HCT116 (cell line): ENCODE data around the gene NEURL1. TPM values are rescaled to one million over a fixed set of nuclear protein-coding genes. Genes with fewer than 3 reads are reported as not detected.

Experiments
- ATAC-seq: fragments of 200-7000 bp; cut with Tn5 transposase; 2 replicates; pipeline ENCODE4 v1.9.1; 2020; ENCODE audit warnings: mild to moderate bottlenecking, moderate library complexity
- BruUV-seq: library from RNA; stranded (reverse); fragments of 400-500 nt; replicated peaks from 2 replicates; lab custom pipeline; 2021; lab: Mats Ljungman, UMichigan
- CTCF ChIA-PET: fragments of 300-600 bp; sonication (Branson Sonifier 250); formaldehyde crosslinking; loops from one replicate; lab custom pipeline; 2021; ENCODE audit warnings: antibody characterized with exemption; lab: Charles Lee
- POLR2A ChIA-PET: fragments of 300-600, 350-600 bp; sonication (Branson Sonifier 250); formaldehyde crosslinking; loops from one replicate; lab custom pipeline; 2021; ENCODE audit warnings: antibody characterized with exemption; lab: Charles Lee
- RAD21 ChIA-PET, 2 experiments: fragments of 300-600 bp; sonication (Branson Sonifier 250); formaldehyde crosslinking; loops; one replicate each; lab custom pipeline; 2023; ENCODE audit warnings: low total read pairs in 2 of 2; ENCODE audit not compliant: uncharacterized antibody in 2 of 2, unreplicated experiment in 2 of 2, low non-redundant PET in 1 of 2; lab: Charles Lee
- DNase-seq: peaks from one replicate; pipeline ENCODE4 v3.0.0-alpha.2; 2010; ENCODE audit warnings: low read depth, low spot score
- H2AFZ ChIP-seq: fragments of 200-600 bp; shearing (Covaris generic), sonication (generic); 2 replicates; pipeline ENCODE4 v1.6.1; 2017; ENCODE audit warnings: low read depth, mixed run types, mixed read lengths, antibody characterized with exemption, low read length; ENCODE audit not compliant: poor library complexity, severe bottlenecking
- H3K27ac ChIP-seq: 2 replicates; pipeline ENCODE4 v1.5.1; 2012; ENCODE audit warnings: low read depth, low read length
- H3K27me3 ChIP-seq: fragments of 200-600 bp; sonication (generic); 2 replicates; pipeline ENCODE4 v1.6.1; 2016; ENCODE audit warnings: mixed run types, low read length, mixed read lengths; ENCODE audit not compliant: insufficient read depth
- H3K36me3 ChIP-seq, 2 experiments: fragments of 200-500 bp in 1 of 2; fragments of 200-600 bp in 1 of 2; sonication (Bioruptor generic) in 1 of 2; sonication (generic) in 1 of 2; 2 replicates each; pipeline versions ENCODE4 v1.5.1 to v1.6.1; 2014 to 2016; ENCODE audit warnings: low read length in 2 of 2, inconsistent platforms in 1 of 2, mixed read lengths in 1 of 2, mixed run types in 1 of 2; ENCODE audit not compliant: insufficient read depth in 2 of 2, control insufficient read depth in 1 of 2
- H3K4me1 ChIP-seq, 2 experiments: fragments of 200-600 bp in 1 of 2; sonication (generic) in 1 of 2; 2 replicates each; pipeline versions ENCODE4 v1.5.1 to v1.6.1; 2012 to 2017; ENCODE audit warnings: low read length in 2 of 2, inconsistent platforms in 1 of 2, mild to moderate bottlenecking in 1 of 2, mixed read lengths in 1 of 2, mixed run types in 1 of 2, moderate library complexity in 1 of 2; ENCODE audit not compliant: insufficient read depth in 2 of 2, control insufficient read depth in 1 of 2
- H3K4me2 ChIP-seq: fragments of 200-600 bp; sonication (generic); 2 replicates; pipeline ENCODE4 v1.6.1; 2017; ENCODE audit warnings: mixed run types, low read length, mixed read lengths
- H3K4me3 ChIP-seq, 2 experiments: fragments of 200-600 bp in 1 of 2; sonication (generic) in 1 of 2; replicated peaks in 1 of 2; 2 replicates each; pipeline ENCODE4 v1.5.1; 2011 to 2016; ENCODE audit warnings: low read length in 2 of 2, control low read depth in 1 of 2, low read depth in 1 of 2, mild to moderate bottlenecking in 1 of 2, mixed read lengths in 1 of 2, mixed run types in 1 of 2
- H3K79me2 ChIP-seq: fragments of 200-600 bp; sonication (generic); 2 replicates; pipeline ENCODE4 v1.6.1; 2017; ENCODE audit warnings: mild to moderate bottlenecking, mixed run types, low read length, moderate library complexity, mixed read lengths; ENCODE audit not compliant: insufficient read depth
- H3K9ac ChIP-seq: fragments of 200-600 bp; sonication (generic); 2 replicates; pipeline ENCODE4 v1.6.1; 2016; ENCODE audit warnings: low read length, mixed read lengths
- H3K9me2 ChIP-seq: fragments of 200-600 bp; sonication (generic), shearing (Covaris generic); 2 replicates; pipeline ENCODE4 v1.6.1; 2017; ENCODE audit warnings: mixed run types, mild to moderate bottlenecking, moderate library complexity; ENCODE audit not compliant: insufficient read depth
- H3K9me3 ChIP-seq, 2 experiments: fragments of 200-500 bp in 1 of 2; fragments of 200-600 bp in 1 of 2; sonication (Bioruptor generic) in 1 of 2; sonication (generic) in 1 of 2; 2 replicates each; pipeline ENCODE4 v1.6.1; 2014 to 2017; ENCODE audit warnings: low read length in 2 of 2, mixed read lengths in 2 of 2, inconsistent platforms in 1 of 2, low read depth in 1 of 2, mild to moderate bottlenecking in 1 of 2, mixed run types in 1 of 2, moderate library complexity in 1 of 2; ENCODE audit not compliant: control insufficient read depth in 1 of 2, insufficient read depth in 1 of 2
- H4K20me1 ChIP-seq: fragments of 200-600 bp; sonication (generic), shearing (Covaris generic); 2 replicates; pipeline ENCODE4 v1.6.1; 2017; ENCODE audit warnings: mixed run types, mild to moderate bottlenecking, moderate library complexity; ENCODE audit not compliant: insufficient read depth
- ATF3 ChIP-seq: IDR thresholded peaks from 2 replicates; pipeline ENCODE4 v1.6.1; 2012
- CEBPB ChIP-seq: IDR thresholded peaks from 2 replicates; pipeline ENCODE4 v1.6.1; 2012; ENCODE audit warnings: low read depth
- CTCF ChIP-seq, 3 experiments: fragments of 200-600 bp in 1 of 3; sonication (generic) in 1 of 3; IDR thresholded peaks in 2 of 3; conservative IDR thresholded peaks in 1 of 3; 2 replicates each; pipeline ENCODE4 v1.5.1; 2012 to 2017; ENCODE audit warnings: low read depth in 2 of 3, low read length in 2 of 3, antibody characterized with exemption in 1 of 3, borderline replicate concordance in 1 of 3, control low read depth in 1 of 3, mild to moderate bottlenecking in 1 of 3, mixed read lengths in 1 of 3, mixed run types in 1 of 3, moderate library complexity in 1 of 3; ENCODE audit not compliant: insufficient read depth in 1 of 3
- EGR1 ChIP-seq: IDR thresholded peaks from 2 replicates; pipeline ENCODE4 v1.6.1; 2012; ENCODE audit warnings: low read depth
- ELF1 ChIP-seq: IDR thresholded peaks from 2 replicates; pipeline ENCODE4 v1.6.1; 2012; ENCODE audit warnings: low read depth, borderline replicate concordance
- EZH2 ChIP-seq: fragments of 200-600 bp; sonication (generic); IDR thresholded peaks from 2 replicates; pipeline ENCODE4 v1.6.1; 2017; ENCODE audit warnings: antibody characterized with exemption, mixed run types
- EZH2phosphoT487 ChIP-seq: fragments of 200-600 bp; IDR thresholded peaks from 2 replicates; pipeline ENCODE4 v1.6.1; 2018; ENCODE audit warnings: antibody characterized with exemption, borderline replicate concordance
- FOSL1 ChIP-seq: IDR thresholded peaks from 2 replicates; pipeline ENCODE4 v1.6.1; 2012; ENCODE audit warnings: low read depth
- JUND ChIP-seq: IDR thresholded peaks from 2 replicates; pipeline ENCODE4 v1.6.1; 2012
- POLR2A ChIP-seq: IDR thresholded peaks from 2 replicates; pipeline ENCODE4 v1.7.0; 2011; ENCODE audit warnings: borderline replicate concordance; ENCODE audit not compliant: insufficient read depth, insufficient read length; ENCODE audit errors: extremely low read depth
- RAD21 ChIP-seq: IDR thresholded peaks from 2 replicates; pipeline ENCODE4 v1.6.1; 2012; ENCODE audit warnings: low read depth, mild to moderate bottlenecking
- REST ChIP-seq: IDR thresholded peaks from 2 replicates; pipeline ENCODE4 v1.6.1; 2012; ENCODE audit warnings: low read depth
- SIN3A ChIP-seq: IDR thresholded peaks from 2 replicates; pipeline ENCODE4 v1.6.1; 2012; ENCODE audit warnings: low read depth
- SP1 ChIP-seq: IDR thresholded peaks from 2 replicates; pipeline ENCODE4 v1.6.1; 2012; ENCODE audit warnings: low read depth
- SRF ChIP-seq: IDR thresholded peaks from 2 replicates; pipeline ENCODE4 v1.6.1; 2012; ENCODE audit warnings: low read depth
- TCF7L2 ChIP-seq: IDR thresholded peaks from 2 replicates; pipeline ENCODE4 v1.7.0; 2011; ENCODE audit warnings: borderline replicate concordance, inconsistent platforms; ENCODE audit not compliant: insufficient read depth, insufficient read length; ENCODE audit errors: extremely low read depth
- YY1 ChIP-seq: IDR thresholded peaks from 2 replicates; pipeline ENCODE4 v1.6.1; 2011; ENCODE audit warnings: low read length, low read depth, moderate library complexity, mild to moderate bottlenecking; ENCODE audit not compliant: insufficient replicate concordance; ENCODE audit errors: extremely low read depth
- ZFX ChIP-seq: fragments of 450-650 bp; IDR thresholded peaks from 2 replicates; pipeline ENCODE4 v1.6.1; 2017
- ZNF274 ChIP-seq: fragments of 200-500 bp; sonication (Bioruptor generic); IDR thresholded peaks from 2 replicates; pipeline ENCODE4 v1.6.1; 2014; ENCODE audit warnings: mild to moderate bottlenecking, low read depth, low read length, inconsistent platforms
- intact Hi-C: fragments of 100-400 bp; cut with micrococcal nuclease; formaldehyde crosslinking; loops from 2 replicates; pipeline ENCODE4 v1.10.0; 2022
- total RNA-seq: library from RNA; stranded (reverse); gene quantifications from one replicate; pipeline ENCODE4 v1.2.1, GENCODE V29; 2021; ENCODE audit not compliant: unreplicated experiment
- TF ChIP-seq, protein P1 (sequence below): IDR thresholded peaks from 2 replicates; pipeline ENCODE4 v1.6.1; 2012

NEURL1 gene
- total RNA-seq, 1 experiment from 2014 or later: 1.4 TPM

- peak; percentile 74; the same call in 1 of the 2 replicates for TF ChIP-seq ZFX
- TF ChIP-seq EZH2: no peak
- TF ChIP-seq CEBPB: no peak
- no peak for TF ChIP-seq ATF3
- TF ChIP-seq ZNF274: no peak
- no peak for TF ChIP-seq RAD21
- TF ChIP-seq JUND: no peak
- TF ChIP-seq, protein P1, sequence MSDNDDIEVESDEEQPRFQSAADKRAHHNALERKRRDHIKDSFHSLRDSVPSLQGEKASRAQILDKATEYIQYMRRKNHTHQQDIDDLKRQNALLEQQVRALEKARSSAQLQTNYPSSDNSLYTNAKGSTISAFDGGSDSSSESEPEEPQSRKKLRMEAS: no peak
- TF ChIP-seq TCF7L2: no peak
- TF ChIP-seq ELF1: no peak
Measured at GRCh38 chr10:103451831-103452505, 41.5 kb upstream of the NEURL1 start, which contains the start of gene CALHM2 (continued).

DNA sequence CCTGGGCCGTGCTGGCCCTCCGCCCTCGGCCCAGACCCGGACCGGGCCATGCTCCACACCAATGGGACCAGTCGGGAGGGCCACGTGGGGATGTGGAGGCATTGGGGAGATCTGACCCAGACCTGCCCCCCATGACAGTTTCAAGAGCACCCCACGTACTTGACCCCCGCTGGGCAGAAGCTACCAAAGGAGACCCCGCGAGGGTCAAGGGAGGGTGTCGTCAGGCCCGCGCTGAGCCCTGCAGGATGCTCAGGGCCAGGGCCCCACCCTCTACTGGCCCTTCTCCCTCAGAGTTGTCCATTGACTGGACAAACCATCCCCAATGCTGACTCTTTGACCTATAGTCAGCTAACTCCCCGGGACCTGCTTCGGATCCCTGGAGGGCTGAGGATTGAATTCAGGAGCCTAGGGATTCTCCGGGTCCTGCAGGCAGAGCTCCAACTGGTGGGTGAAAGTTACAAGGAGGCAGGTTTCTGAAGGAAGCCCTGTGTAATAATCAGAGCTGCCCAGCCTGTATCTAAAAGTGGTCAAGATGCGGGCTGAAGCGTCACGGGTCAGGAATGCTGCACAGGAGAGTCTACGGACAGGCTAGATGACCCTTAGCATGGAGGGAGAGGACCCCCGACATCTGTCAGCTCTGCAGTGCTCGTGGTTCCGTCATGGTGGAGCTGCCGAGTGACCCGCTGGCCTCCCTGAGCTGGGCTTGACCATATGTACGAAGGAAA lies 40.8 kb upstream of the NEURL1 start:
- RAD21 ChIA-PET: no interaction called here
- peaks cover 11 to 57% of the 10 kb centered on the region in 2 experiments; a peak in 3 of 4 replicates for H3K4me1 ChIP-seq
- no peak for ATAC-seq
- H3K79me2 ChIP-seq: peaks cover 8% of the 10 kb centered on the region; the same call in 1 of the 2 replicates
- H2AFZ ChIP-seq: peak overlapping the region; percentile 76
- no peaks in the 10 kb centered on the region for H3K9me2 ChIP-seq
- BruUV-seq: TSS peak; percentile 7
- intact Hi-C loops: no loop called here
- H3K9ac ChIP-seq: peak overlapping the region; percentile 88
- POLR2A ChIA-PET: interaction anchor here (1.0 to 1.3 kb wide), 2 partner anchors 9 to 24 kb away, joined by 3 to 5 read pairs; no protein-coding TSS in a partner anchor
- peaks cover 9 to 15% of the 10 kb centered on the region in 2 experiments for H3K36me3 ChIP-seq
- no peaks in the 10 kb centered on the region for H4K20me1 ChIP-seq
- CTCF ChIA-PET: interaction anchor here (0.9 to 2.3 kb wide), 4 partner anchors 23 to 140 kb away, joined by 3 to 13 read pairs (median 4); no protein-coding TSS in a partner anchor
- DNase-seq: no peak
- peak overlapping the region; percentile 83 for H3K27ac ChIP-seq
- H3K4me2 ChIP-seq: peak overlapping the region; percentile 99
- H3K9me3 ChIP-seq: no peaks in the 10 kb centered on the region
- H3K27me3 ChIP-seq: no peaks in the 10 kb centered on the region
- H3K4me3 ChIP-seq: peak overlapping the region; percentile 89 to 93
- no peak for TF ChIP-seq FOSL1
- TF ChIP-seq SIN3A: no peak
- TF ChIP-seq SRF: no peak
- TF ChIP-seq CTCF (IDR thresholded peaks at IDR 0.05 in 2 of 3, conservative IDR thresholded peaks at IDR 0.05 in 1 of 3; ENCODE audit: borderline replicate concordance in 1 of 3, insufficient read depth in 1 of 3, low read depth in 2 of 3, low read length in 2 of 3): no peak
- no peak for TF ChIP-seq EGR1
- no peak for TF ChIP-seq YY1
- TF ChIP-seq REST: no peak
- TF ChIP-seq CEBPB: no peak
- no peak for TF ChIP-seq SP1
- TF ChIP-seq EZH2phosphoT487: no peak
- TF ChIP-seq POLR2A: no peak
